ENCODE data around the gene CACNA2D3.

GRCh38 chr3:54876694-54877093 lies 754.3 kb downstream of the CACNA2D3 start:
- TF ChIP-seq, protein P1, sequence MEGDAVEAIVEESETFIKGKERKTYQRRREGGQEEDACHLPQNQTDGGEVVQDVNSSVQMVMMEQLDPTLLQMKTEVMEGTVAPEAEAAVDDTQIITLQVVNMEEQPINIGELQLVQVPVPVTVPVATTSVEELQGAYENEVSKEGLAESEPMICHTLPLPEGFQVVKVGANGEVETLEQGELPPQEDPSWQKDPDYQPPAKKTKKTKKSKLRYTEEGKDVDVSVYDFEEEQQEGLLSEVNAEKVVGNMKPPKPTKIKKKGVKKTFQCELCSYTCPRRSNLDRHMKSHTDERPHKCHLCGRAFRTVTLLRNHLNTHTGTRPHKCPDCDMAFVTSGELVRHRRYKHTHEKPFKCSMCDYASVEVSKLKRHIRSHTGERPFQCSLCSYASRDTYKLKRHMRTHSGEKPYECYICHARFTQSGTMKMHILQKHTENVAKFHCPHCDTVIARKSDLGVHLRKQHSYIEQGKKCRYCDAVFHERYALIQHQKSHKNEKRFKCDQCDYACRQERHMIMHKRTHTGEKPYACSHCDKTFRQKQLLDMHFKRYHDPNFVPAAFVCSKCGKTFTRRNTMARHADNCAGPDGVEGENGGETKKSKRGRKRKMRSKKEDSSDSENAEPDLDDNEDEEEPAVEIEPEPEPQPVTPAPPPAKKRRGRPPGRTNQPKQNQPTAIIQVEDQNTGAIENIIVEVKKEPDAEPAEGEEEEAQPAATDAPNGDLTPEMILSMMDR (IDR thresholded peaks at IDR 0.05; ENCODE audit: poor library complexity), result no peak
- no peak for TF ChIP-seq EZH2 (IDR thresholded peaks at IDR 0.05; ENCODE audit: borderline replicate concordance)
- no peak for TF ChIP-seq EZH2phosphoT487 (IDR thresholded peaks at IDR 0.05; ENCODE audit: low read depth, severe bottlenecking, unreplicated experiment)

Measured in hepatocyte (in vitro differentiated cells).